Measurements from ENCODE around the gene TXNDC17.

GRCh38 chr17:6683081-6683684 lies 42.3 kb downstream of the TXNDC17 start:
- TF ChIP-seq CTCF (IDR thresholded peaks at IDR 0.05; ENCODE audit: low read depth, low read length) (no peak), POLR2A (IDR thresholded peaks at IDR 0.05; ENCODE audit: extremely low read depth, insufficient read length) (no peak)

Data from NB4 (cell line).